Inflammatory macrophage treated with lipopolysaccharide for 4 hours (primary cell): ENCODE data around the gene PSMD14.
A peak's percentile ranks its signal among the peaks of the same experiment; 100 is the strongest.

Experiments used
- DNase-seq: peaks from one replicate; pipeline ENCODE4 v3.0.0-alpha.2; 2020

PSMD14 gene

GRCh38 chr2:161386228-161386824 lies 78.1 kb downstream of the PSMD14 start:
- no peak for DNase-seq

DNA sequence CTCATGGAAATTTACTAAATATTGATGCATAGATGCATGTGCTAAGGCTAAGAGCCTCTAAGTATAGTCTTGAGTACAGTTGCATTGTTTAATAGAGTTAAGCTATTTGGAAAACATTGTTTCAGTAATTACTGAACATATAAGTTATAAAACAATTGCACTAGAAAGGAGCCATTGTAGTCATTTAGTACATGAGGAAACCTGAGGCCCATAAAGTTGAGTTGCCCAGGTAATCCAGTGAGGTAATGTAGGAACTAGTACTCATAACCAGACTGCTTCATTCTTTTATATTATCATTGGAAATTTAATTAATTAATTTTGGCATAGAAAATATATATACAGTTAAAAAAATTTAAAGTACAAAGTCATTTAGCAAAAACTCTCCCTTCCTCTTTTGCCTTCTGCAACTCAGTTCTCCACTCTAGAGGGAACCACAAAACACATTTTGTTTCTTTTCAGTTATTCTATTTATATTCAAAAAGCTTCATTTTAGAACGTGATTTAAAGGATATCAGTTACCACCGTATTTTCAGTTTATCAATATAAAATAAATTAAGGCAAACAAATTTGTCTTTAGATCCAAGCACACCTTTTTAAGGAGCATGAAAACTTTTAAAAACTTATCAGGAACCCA lies 80.0 kb downstream of the PSMD14 start:
- DNase-seq: no peak

- no peak for DNase-seq
These were observed 83.7 kb downstream of the PSMD14 start for GRCh38 chr2:161391737-161392506.

GRCh38 chr2:161400076-161400475 lies 91.9 kb downstream of the PSMD14 start:
- no peak for DNase-seq

DNA sequence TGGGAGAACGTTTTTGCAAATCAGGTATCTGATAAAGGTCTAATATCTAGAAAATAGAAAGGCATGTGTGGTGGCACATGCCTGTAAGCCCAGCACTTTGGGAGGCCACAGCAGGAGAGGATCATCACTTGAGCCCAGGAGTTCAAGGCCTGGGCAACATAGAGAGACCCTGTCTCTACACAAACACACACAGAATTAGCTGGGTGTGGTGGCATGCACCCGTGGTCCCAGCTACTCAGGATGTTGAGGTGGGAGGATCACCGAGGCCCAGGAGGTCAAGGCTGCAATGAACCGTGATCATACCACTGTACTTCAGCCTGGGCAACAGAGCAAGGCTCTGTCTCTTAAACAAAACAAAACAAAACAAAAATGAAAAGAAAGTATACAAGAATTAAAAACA lies 94.1 kb downstream of the PSMD14 start:
- no peak for DNase-seq

DNA sequence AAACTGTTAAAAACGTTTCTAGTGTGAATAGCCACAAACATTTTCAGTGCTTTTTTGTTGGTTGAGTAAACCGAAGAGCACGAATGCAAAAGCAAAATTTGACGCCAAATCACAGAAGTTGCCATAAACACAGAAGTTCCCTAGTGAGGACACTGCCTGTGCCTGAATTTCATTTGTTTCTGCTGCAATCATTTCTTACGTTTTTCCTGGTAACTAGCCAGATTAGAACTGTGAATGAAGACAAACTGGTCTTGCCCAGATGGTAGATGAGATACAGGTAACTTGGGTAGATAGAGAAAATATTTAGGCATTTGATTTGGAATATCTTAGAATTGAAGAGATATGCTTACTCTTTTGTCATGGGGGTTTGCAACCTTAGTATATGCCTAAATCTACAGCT lies 98.1 kb downstream of the PSMD14 start:
- no peak for DNase-seq

DNA sequence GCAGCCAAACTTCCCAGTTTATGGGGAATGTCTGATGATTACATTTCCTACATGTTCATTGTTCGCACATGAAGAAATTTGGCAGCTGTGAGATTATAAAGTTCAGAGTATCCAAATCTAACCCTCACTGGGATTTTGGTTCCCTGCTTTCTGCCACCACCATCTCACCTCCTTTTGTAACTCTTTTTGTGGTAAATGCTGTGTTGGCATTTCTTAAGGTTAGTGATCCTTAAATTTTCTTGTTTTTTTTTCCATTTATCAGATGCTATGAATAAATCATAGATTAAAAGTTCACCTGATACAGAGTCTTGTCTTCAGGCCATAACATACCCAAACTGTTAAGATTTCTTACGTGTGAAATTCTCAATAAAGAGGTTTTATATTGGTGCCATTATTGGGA lies 99.4 kb downstream of the PSMD14 start:
- DNase-seq: no peak

GRCh38 chr2:161409308-161409907 lies 101.2 kb downstream of the PSMD14 start:
- no peak for DNase-seq

DNA sequence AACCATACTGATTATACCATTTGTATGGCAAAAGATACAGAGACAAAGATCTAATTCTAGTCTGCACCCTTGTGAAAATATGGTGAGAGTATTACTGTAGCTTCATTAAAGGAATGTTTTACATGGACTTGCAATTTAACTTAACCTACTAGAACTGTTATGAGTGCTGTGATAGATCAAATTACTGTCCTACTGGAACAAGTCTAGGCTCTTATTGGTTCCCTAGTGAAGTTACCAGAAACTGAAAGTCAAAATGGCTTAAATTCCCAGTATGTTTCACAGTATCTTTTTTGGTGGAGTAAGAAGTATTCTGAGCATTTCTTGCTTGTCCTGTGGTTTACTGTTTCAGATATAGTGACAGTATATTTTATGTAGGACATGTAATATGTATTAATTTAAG lies 104.1 kb downstream of the PSMD14 start:
- no peak for DNase-seq

DNA sequence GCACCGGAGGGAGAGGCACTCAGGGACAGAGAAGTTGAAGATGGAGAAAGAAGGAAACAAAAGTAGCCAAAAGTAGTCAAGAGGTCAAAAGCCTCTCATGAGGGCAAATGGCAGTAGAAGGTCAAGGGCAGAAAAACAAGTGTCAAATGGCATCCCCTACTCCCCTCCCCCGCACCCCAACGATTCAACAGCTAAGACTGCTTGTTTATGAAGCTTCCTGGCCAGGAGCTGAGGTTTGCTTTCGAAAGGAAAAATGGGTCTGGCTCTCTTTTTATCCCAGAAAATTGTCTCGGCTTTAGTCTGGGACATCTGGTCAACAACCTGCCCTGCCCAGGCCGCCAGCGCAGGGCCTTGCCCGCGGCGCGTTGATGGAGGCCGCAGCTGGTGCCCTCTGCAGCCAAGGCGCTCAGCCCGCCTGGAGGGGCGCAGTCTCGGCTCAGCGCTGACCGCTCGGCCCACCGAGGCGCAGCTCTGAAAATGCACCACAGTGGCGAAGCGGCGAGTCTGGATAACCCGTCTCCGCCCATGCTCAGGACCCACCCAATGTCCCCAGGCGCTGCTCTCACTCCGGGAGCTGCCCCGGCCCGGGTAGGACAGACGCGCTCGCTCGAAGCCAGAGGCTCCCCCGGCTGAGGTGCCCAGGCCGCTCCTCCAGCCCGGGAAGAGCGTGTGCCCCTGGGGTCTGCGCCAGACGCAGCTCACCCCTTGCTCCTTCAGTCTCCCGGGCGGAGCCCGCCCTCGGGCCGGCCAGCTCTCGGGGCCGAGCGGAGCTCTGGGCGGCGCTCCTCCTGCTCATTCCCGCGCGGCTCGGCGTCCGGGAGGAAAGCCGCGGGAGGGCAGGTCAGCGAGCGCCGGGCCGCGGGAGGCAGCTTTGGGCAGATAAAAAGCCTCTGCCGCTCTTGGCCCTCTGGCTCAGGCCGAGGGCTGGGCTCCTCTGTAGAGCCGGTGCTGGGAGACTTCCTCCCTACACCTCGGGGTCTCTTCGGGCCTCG lies 106.1 kb downstream of the PSMD14 start:
- DNase-seq: no peak

- DNase-seq: no peak
These were observed 107.1 kb downstream of the PSMD14 start for GRCh38 chr2:161415034-161415986.

DNA sequence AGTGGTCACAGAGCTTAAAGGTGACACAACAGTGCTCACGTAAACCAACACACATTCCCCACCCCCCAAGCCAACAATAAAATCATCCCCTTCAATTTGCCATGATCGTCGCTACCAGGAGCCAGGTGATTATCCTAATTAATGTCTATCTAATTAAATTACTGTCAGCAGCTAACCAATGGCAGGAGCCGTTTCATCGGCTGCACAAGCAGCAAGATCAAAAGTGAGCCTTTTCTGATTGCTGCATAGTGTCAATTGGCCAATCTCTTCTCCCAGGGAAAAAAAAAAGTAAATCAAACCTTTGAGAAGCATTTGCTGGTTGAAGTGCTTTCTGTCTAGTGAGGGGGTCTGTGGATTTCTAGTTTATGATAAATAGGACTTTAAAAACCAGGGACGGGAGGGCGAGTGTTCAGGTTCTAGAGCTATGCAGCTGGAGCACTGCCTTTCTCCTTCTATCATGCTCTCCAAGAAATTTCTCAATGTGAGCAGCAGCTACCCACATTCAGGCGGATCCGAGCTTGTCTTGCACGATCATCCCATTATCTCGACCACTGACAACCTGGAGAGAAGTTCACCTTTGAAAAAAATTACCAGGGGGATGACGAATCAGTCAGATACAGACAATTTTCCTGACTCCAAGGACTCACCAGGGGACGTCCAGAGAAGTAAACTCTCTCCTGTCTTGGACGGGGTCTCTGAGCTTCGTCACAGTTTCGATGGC lies 107.9 kb downstream of the PSMD14 start, which contains the start of gene TBR1:
TBR1 (plus strand) TSS at position 311 of the 721 bp plus-strand sequence; CDS start at position 425, 114 bp downstream.
- DNase-seq: no peak

GRCh38 chr2:161416708-161417437 lies 108.6 kb downstream of the PSMD14 start:
- DNase-seq: no peak

- no peak for DNase-seq
These were observed 109.4 kb downstream of the PSMD14 start for GRCh38 chr2:161417438-161418274.

GRCh38 chr2:161418275-161418714 lies 110.1 kb downstream of the PSMD14 start:
- DNase-seq: no peak

- DNase-seq: peak; percentile 18
These were observed 110.8 kb downstream of the PSMD14 start for GRCh38 chr2:161418715-161419637.

DNA sequence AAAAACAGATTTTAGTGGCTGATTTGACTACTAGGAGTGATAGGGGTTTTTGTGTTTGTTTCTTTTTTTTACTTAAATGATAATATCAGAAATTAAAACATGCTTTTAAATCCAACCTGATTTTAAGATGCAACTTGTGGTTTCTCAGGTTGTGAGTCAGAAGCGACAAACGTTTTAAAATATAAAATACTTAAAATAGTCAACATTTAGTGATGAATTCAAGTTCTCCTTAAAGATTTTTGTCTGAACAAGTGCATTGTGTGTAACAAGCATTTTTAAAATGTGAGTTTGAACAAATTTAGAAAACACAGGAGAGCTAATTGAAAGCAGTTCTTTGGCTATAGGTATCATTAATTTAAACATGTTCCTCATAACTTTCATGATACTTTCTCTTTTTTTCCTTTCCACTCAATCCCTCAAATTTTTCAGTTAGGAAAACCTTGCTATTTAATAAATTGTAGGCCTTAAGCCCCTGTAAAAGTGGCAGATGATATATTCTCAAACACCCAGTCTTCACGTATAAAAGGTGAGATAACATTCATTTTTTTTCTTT lies 111.5 kb downstream of the PSMD14 start:
- DNase-seq: no peak
